T-helper 22 cell (primary cell): Measurements from ENCODE around the gene ZNF791.
A peak's percentile ranks its signal among the peaks of the same experiment; 100 is the strongest.
"Not testable (repeated sequence)": the region's sequence is repeated elsewhere in the genome, so short reads cannot be mapped to it uniquely, and the experiment has no call there.

Experiments used
- DNase-seq: peaks from one replicate; pipeline ENCODE4 v3.0.0-alpha.2; 2020; ENCODE audit warnings: low read depth

The ZNF791 gene

GRCh38 chr19:12610540-12611360, at the start of gene ZNF791, which contains the start of gene ZNF490:
TSS of gene ZNF791 (plus strand) at chr19:12610920. CDS start at chr19:12611080, 160 bp downstream.
TSS of gene ZNF490 (minus strand) at chr19:12610813. CDS start at chr19:12610680, 133 bp downstream.
- DNase-seq, result peak; percentile 94

GRCh38 chr19:12564016-12564664, 46.6 kb upstream of the ZNF791 start:
- peak; percentile 61 for DNase-seq

- DNase-seq, result not testable (repeated sequence)
These were observed 44.3 kb upstream of the ZNF791 start for GRCh38 chr19:12566380-12566779.

- DNase-seq, result no peak
These were observed 42.8 kb upstream of the ZNF791 start for GRCh38 chr19:12567951-12568350.

GRCh38 chr19:12574036-12574435, 36.7 kb upstream of the ZNF791 start:
- DNase-seq, result no peak

- no peak for DNase-seq
These were observed 32.1 kb upstream of the ZNF791 start for GRCh38 chr19:12578641-12579040.

- no peak for DNase-seq
These were observed 30.5 kb upstream of the ZNF791 start for GRCh38 chr19:12580180-12580694.

GRCh38 chr19:12581100-12581499, 29.6 kb upstream of the ZNF791 start:
- DNase-seq, result no peak

GRCh38 chr19:12596485-12596884, 14.2 kb upstream of the ZNF791 start:
- DNase-seq, result no peak

- DNase-seq, result no peak
These were observed 13.7 kb upstream of the ZNF791 start for GRCh38 chr19:12596927-12597548.

GRCh38 chr19:12597594-12597993, 13.1 kb upstream of the ZNF791 start:
- DNase-seq, result no peak

- peak; percentile 40 for DNase-seq
These were observed 7.0 kb upstream of the ZNF791 start for GRCh38 chr19:12603714-12604113.

- DNase-seq, result no peak
These were observed 3.9 kb upstream of the ZNF791 start for GRCh38 chr19:12606796-12607195.

- DNase-seq, result no peak
These were observed 3.1 kb upstream of the ZNF791 start for GRCh38 chr19:12607631-12608030.

- DNase-seq, result no peak
These were observed 610 bp downstream of the ZNF791 start for GRCh38 chr19:12611361-12611699.

- no peak for DNase-seq
These were observed 6.9 kb downstream of the ZNF791 start for GRCh38 chr19:12617646-12618045.

GRCh38 chr19:12621253-12622024, 10.7 kb downstream of the ZNF791 start:
- DNase-seq, result not testable (repeated sequence)

- no peak for DNase-seq
These were observed 12.8 kb downstream of the ZNF791 start for GRCh38 chr19:12623361-12624031.

GRCh38 chr19:12626958-12627357, 16.2 kb downstream of the ZNF791 start:
- DNase-seq, result no peak

- DNase-seq, result no peak
These were observed 17.6 kb downstream of the ZNF791 start for GRCh38 chr19:12628040-12629022.
